Liver (tissue), 9 donors: ENCODE measurements around the gene ZW10. TPM values are rescaled to one million over a fixed set of nuclear protein-coding genes. Genes with fewer than 3 reads are reported as not detected.

Experiments
- DNase-seq: peaks from one replicate; pipeline ENCODE4 v3.0.0-alpha.2; 2017; ENCODE audit warnings: low spot score
- H3K27ac ChIP-seq, 2 donors: one replicate each; pipeline ENCODE4 v1.7.0; 2013; ENCODE audit warnings: inconsistent platforms in 2 of 2, low read length in 2 of 2, control low read depth in 1 of 2, low read depth in 1 of 2, mild to moderate bottlenecking in 1 of 2
- H3K27me3 ChIP-seq, 4 donors: one replicate each; pipeline versions ENCODE4 v1.6.1 to v1.7.0; 2013; ENCODE audit warnings: low read length in 3 of 4, inconsistent platforms in 1 of 4, mild to moderate bottlenecking in 1 of 4, moderate library complexity in 1 of 4; ENCODE audit not compliant: control insufficient read depth in 4 of 4, insufficient read depth in 4 of 4
- H3K36me3 ChIP-seq, 4 donors: one replicate each; pipeline versions ENCODE4 v1.6.1 to v1.7.0; 2013; ENCODE audit warnings: low read length in 3 of 4, mild to moderate bottlenecking in 3 of 4, low read depth in 1 of 4, moderate library complexity in 1 of 4; ENCODE audit not compliant: control insufficient read depth in 4 of 4, insufficient read depth in 3 of 4
- H3K4me1 ChIP-seq, 4 donors: one replicate each; pipeline versions ENCODE4 v1.6.1 to v1.7.0; 2013; ENCODE audit warnings: low read length in 3 of 4, mild to moderate bottlenecking in 3 of 4, moderate library complexity in 1 of 4; ENCODE audit not compliant: control insufficient read depth in 4 of 4, insufficient read depth in 4 of 4
- H3K4me3 ChIP-seq, 3 donors: one replicate each; pipeline versions ENCODE4 v1.6.1 to v1.7.0; 2013; ENCODE audit warnings: low read length in 3 of 3, control low read depth in 1 of 3, low read depth in 1 of 3, mild to moderate bottlenecking in 1 of 3
- H3K9ac ChIP-seq, 2 donors: one replicate each; pipeline ENCODE4 v1.7.0; 2013; ENCODE audit warnings: low read length in 2 of 2, mild to moderate bottlenecking in 2 of 2, moderate library complexity in 2 of 2, control low read depth in 1 of 2, low read depth in 1 of 2
- H3K9me3 ChIP-seq, 4 donors: one replicate each; pipeline versions ENCODE4 v1.6.1 to v1.7.0; 2013; ENCODE audit warnings: low read length in 3 of 4; ENCODE audit not compliant: control insufficient read depth in 4 of 4
- EGR1 ChIP-seq, 2 donors: IDR thresholded peaks; 2 replicates each; pipeline ENCODE4 v1.6.1; 2016 to 2018; ENCODE audit warnings: antibody characterized with exemption in 2 of 2, low read depth in 2 of 2
- FOXA1 ChIP-seq: IDR thresholded peaks from 2 replicates; pipeline ENCODE4 v1.6.1; 2016; ENCODE audit warnings: antibody characterized with exemption
- FOXA2 ChIP-seq: IDR thresholded peaks from 2 replicates; pipeline ENCODE4 v1.6.1; 2016; ENCODE audit warnings: antibody characterized with exemption
- GABPA ChIP-seq, 2 donors: IDR thresholded peaks in 1 of 2; conservative IDR thresholded peaks in 1 of 2; 2 replicates each; pipeline ENCODE4 v1.6.1; 2016; ENCODE audit warnings: antibody characterized with exemption in 2 of 2, mild to moderate bottlenecking in 1 of 2, moderate library complexity in 1 of 2
- HNF4G ChIP-seq: IDR thresholded peaks from 2 replicates; pipeline ENCODE4 v1.6.1; 2016; ENCODE audit warnings: antibody characterized with exemption
- JUND ChIP-seq, 2 donors: IDR thresholded peaks; 2 replicates each; pipeline ENCODE4 v1.6.1; 2016; ENCODE audit warnings: antibody characterized with exemption in 2 of 2
- NR2F2 ChIP-seq: IDR thresholded peaks from 2 replicates; pipeline ENCODE4 v1.6.1; 2016; ENCODE audit warnings: antibody characterized with exemption
- RAD21 ChIP-seq, 2 donors: IDR thresholded peaks; 2 replicates each; pipeline ENCODE4 v1.6.1; 2016; ENCODE audit warnings: antibody characterized with exemption in 2 of 2, mild to moderate bottlenecking in 2 of 2
- REST ChIP-seq: IDR thresholded peaks from 2 replicates; pipeline ENCODE4 v1.6.1; 2016; ENCODE audit warnings: antibody characterized with exemption, mild to moderate bottlenecking
- RXRA ChIP-seq, 2 donors: IDR thresholded peaks; 2 replicates each; pipeline ENCODE4 v1.6.1; 2017 to 2018; ENCODE audit warnings: antibody characterized with exemption in 2 of 2, mild to moderate bottlenecking in 1 of 2
- SP1 ChIP-seq: IDR thresholded peaks from 2 replicates; pipeline ENCODE4 v1.6.1; 2018; ENCODE audit warnings: antibody characterized with exemption, mild to moderate bottlenecking
- TAF1 ChIP-seq: conservative IDR thresholded peaks from 2 replicates; pipeline ENCODE4 v1.6.1; 2016; ENCODE audit warnings: antibody characterized with exemption, mild to moderate bottlenecking
- YY1 ChIP-seq: IDR thresholded peaks from 2 replicates; pipeline ENCODE4 v1.6.1; 2016; ENCODE audit warnings: antibody characterized with exemption, mild to moderate bottlenecking
- ZBTB33 ChIP-seq: IDR thresholded peaks from 2 replicates; pipeline ENCODE4 v1.6.1; 2016; ENCODE audit warnings: antibody characterized with exemption
- WGBS: extraction: QIAGEN DNeasy Blood & Tissue Kit; methylation state at CpG from one replicate; pipeline ENCODE4 v1.1.7; 2013; 5-methylcytosine and 5-hydroxymethylcytosine counted together
- polyA plus RNA-seq, 2 donors: library from polyadenylated mRNA; stranded (reverse) in 1 of 2; unstranded in 1 of 2; fragments of 200-250 nt in 1 of 2; fragments of >200 nt in 1 of 2; fragmentation: Nextera tagmentation in 1 of 2; extraction: Ambion mirVana in 1 of 2; gene quantifications; one replicate each; pipeline versions ENCODE4 v1.2.1 to v1.2.3, GENCODE V29; 2013 to 2015
- total RNA-seq, 2 donors: library from RNA; depleted of rRNA; stranded (reverse); fragments of >200 nt; gene quantifications; one replicate each; pipeline ENCODE4 v1.2.3, GENCODE V29; 2014
- TF ChIP-seq, protein P1 (sequence below): fragments of 150-350 bp; IDR thresholded peaks from 2 replicates; pipeline ENCODE4 v1.5.1; 2017; ENCODE audit warnings: improper control_type of control experiment, low read depth, low read length; ENCODE audit not compliant: missing input control
- TF ChIP-seq, protein P2 (sequence below): IDR thresholded peaks from 2 replicates; pipeline ENCODE4 v1.6.1; 2016; ENCODE audit warnings: antibody characterized with exemption
- donor health status: healthy.
- donor health status: healthy.
- donor health status: healthy.
- donor health status: healthy.
- donor health status: healthy.

Gene ZW10
- total and polyA plus RNA-seq, 4 donors, result 3.7 to 16.8 (median 9.3) TPM

DNA sequence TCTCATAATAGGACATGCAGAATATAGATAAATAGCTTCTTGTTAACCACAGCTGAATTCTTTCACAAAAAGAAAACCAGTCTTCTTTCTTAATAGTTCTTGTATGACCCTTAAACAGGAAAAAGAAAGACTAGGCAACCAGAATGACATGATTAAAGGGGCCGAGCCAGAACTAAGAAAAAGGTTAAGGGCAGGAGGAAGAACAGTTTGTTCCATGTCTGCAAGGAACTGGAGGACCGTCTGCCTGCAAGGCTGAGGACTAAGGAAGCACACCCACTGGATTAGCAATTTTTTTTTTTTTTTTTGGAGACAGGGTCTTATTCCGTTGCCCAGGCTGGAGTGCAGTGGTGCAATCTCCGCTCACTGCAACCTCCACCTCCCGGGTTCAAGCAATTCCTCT lies 41.4 kb downstream of the ZW10 start:
- no peak for DNase-seq
- Histone ChIP-seq H3K36me3 (peaks cover 5 to 39% (median 25%) of the 10 kb centered on the region in 4 donors), H3K4me1 (no peaks in the 10 kb centered on the region), H3K9ac (no peak overlapping the region), H3K27me3 (no peaks in the 10 kb centered on the region), H3K9me3 (no peaks in the 10 kb centered on the region), H3K4me3 (no peak overlapping the region), H3K27ac (no peak overlapping the region)
- TF ChIP-seq REST, result no peak
- TF ChIP-seq SP1, result no peak
- TF ChIP-seq FOXA2, result no peak
- no peak for TF ChIP-seq EGR1 (IDR thresholded peaks at IDR 0.05; ENCODE audit: low read depth in 2 of 2)
- TF ChIP-seq GABPA (IDR thresholded peaks at IDR 0.05 in 1 of 2, conservative IDR thresholded peaks at IDR 0.05 in 1 of 2), result no peak
- no peak for TF ChIP-seq FOXA1
- TF ChIP-seq NR2F2, result no peak
- TF ChIP-seq RAD21 (IDR thresholded peaks at IDR 0.05), result no peak
- no peak for TF ChIP-seq RXRA (IDR thresholded peaks at IDR 0.05)
- TF ChIP-seq JUND (IDR thresholded peaks at IDR 0.05), result no peak
- TF ChIP-seq, protein P1, sequence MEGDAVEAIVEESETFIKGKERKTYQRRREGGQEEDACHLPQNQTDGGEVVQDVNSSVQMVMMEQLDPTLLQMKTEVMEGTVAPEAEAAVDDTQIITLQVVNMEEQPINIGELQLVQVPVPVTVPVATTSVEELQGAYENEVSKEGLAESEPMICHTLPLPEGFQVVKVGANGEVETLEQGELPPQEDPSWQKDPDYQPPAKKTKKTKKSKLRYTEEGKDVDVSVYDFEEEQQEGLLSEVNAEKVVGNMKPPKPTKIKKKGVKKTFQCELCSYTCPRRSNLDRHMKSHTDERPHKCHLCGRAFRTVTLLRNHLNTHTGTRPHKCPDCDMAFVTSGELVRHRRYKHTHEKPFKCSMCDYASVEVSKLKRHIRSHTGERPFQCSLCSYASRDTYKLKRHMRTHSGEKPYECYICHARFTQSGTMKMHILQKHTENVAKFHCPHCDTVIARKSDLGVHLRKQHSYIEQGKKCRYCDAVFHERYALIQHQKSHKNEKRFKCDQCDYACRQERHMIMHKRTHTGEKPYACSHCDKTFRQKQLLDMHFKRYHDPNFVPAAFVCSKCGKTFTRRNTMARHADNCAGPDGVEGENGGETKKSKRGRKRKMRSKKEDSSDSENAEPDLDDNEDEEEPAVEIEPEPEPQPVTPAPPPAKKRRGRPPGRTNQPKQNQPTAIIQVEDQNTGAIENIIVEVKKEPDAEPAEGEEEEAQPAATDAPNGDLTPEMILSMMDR, result no peak
- TF ChIP-seq HNF4G, result no peak
- no peak for TF ChIP-seq ZBTB33
- TF ChIP-seq YY1, result no peak
- TF ChIP-seq, protein P2, sequence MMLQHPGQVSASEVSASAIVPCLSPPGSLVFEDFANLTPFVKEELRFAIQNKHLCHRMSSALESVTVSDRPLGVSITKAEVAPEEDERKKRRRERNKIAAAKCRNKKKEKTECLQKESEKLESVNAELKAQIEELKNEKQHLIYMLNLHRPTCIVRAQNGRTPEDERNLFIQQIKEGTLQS, result no peak
- TF ChIP-seq TAF1, result no peak
- 92% methylated on average over 5 of the region's 5 CpGs for WGBS
